H1 (cell line): ENCODE results near the gene MAGI1.

ENCODE experiments used
- ATF3 ChIP-seq: IDR thresholded peaks from 2 replicates; pipeline ENCODE4 v1.6.1; 2011; ENCODE audit warnings: low read depth, mild to moderate bottlenecking, low read length; ENCODE audit not compliant: insufficient read depth
- CHD1 ChIP-seq: IDR thresholded peaks from 2 replicates; pipeline ENCODE4 v1.6.1; 2012; ENCODE audit warnings: low read depth, low read length, improper control_type of control experiment
- CHD2 ChIP-seq: IDR thresholded peaks from 2 replicates; pipeline ENCODE4 v1.6.1; 2012; ENCODE audit warnings: low read length, improper control_type of control experiment
- EP300 ChIP-seq, 2 experiments: IDR thresholded peaks; 1 replicate in 1 of 2; 2 replicates in 1 of 2; pipeline ENCODE4 v1.6.1; 2011 to 2012; ENCODE audit warnings: low read depth in 2 of 2, low read length in 2 of 2, mild to moderate bottlenecking in 2 of 2, borderline replicate concordance in 1 of 2, inconsistent platforms in 1 of 2, moderate library complexity in 1 of 2
- EZH2 ChIP-seq: fragments of 200-600 bp; sonication (generic); IDR thresholded peaks from 2 replicates; pipeline ENCODE4 v1.7.1; 2012; ENCODE audit warnings: low read depth, mild to moderate bottlenecking, moderate library complexity, low read length, inconsistent platforms; ENCODE audit not compliant: severe bottlenecking
- KDM1A ChIP-seq: fragments of 200-600, 300-600 bp; sonication (generic); IDR thresholded peaks from 2 replicates; pipeline ENCODE4 v1.7.1; 2016; ENCODE audit warnings: mild to moderate bottlenecking, low read length, borderline replicate concordance
- POLR2A ChIP-seq, 2 experiments: IDR thresholded peaks; 1 replicate in 1 of 2; 2 replicates in 1 of 2; pipeline ENCODE4 v1.6.1; 2011; ENCODE audit warnings: low read depth in 2 of 2, low read length in 2 of 2, mild to moderate bottlenecking in 2 of 2; ENCODE audit errors: control extremely low read depth in 1 of 2
- RFX5 ChIP-seq: IDR thresholded peaks from 2 replicates; pipeline ENCODE4 v1.6.1; 2011; ENCODE audit warnings: low read depth, low read length, improper control_type of control experiment, borderline replicate concordance
- RXRA ChIP-seq: IDR thresholded peaks from 2 replicates; pipeline ENCODE4 v1.6.1; 2011; ENCODE audit warnings: low read depth, mild to moderate bottlenecking, low read length, moderate library complexity; ENCODE audit not compliant: insufficient read depth
- USF2 ChIP-seq: IDR thresholded peaks from 2 replicates; pipeline ENCODE4 v1.6.1; 2011; ENCODE audit warnings: low read length, improper control_type of control experiment
- TF ChIP-seq, protein P1 (sequence below), 3 experiments: IDR thresholded peaks; 1 replicate in 2 of 3; 2 replicates in 1 of 3; pipeline versions ENCODE4 v1.5.1 to v1.6.1; 2011; ENCODE audit warnings: low read length in 3 of 3, mild to moderate bottlenecking in 3 of 3, inconsistent platforms in 2 of 3, low read depth in 1 of 3, moderate library complexity in 1 of 3; ENCODE audit not compliant: insufficient read depth in 1 of 3; ENCODE audit errors: control extremely low read depth in 1 of 3
- TF ChIP-seq, protein P2 (sequence below): fragments of 300-600 bp; sonication (generic); IDR thresholded peaks from 2 replicates; pipeline ENCODE4 v1.7.1; 2012; ENCODE audit warnings: low read length, moderate library complexity, mild to moderate bottlenecking, inconsistent platforms; ENCODE audit not compliant: insufficient replicate concordance

DNA sequence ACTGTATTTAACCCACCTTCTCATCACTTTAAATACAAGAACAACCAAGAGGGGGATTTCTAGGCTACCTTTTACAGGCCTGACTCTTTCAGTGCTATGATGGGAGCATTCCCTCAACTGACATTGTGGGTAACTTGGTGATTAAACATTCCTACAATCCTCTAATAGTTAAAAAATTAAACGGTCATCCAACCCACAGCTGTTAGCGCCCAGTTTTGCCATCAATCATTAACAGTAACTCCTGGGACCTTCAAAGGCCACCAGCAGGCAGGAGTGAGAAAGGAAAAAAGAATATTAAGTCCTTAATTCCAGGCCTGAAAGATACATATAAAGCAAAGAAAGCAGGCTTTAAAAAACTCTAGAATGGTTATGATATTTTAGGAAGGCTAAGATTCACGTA, 512.1 kb downstream of the MAGI1 start:
- TF ChIP-seq EZH2 (no peak), KDM1A (no peak), RFX5 (no peak), CHD2 (no peak), ATF3 (no peak), POLR2A (IDR thresholded peaks at IDR 0.05; ENCODE audit: control extremely low read depth in 1 of 2, low read depth in 2 of 2, low read length in 2 of 2) (no peak), EP300 (IDR thresholded peaks at IDR 0.05; ENCODE audit: borderline replicate concordance in 1 of 2, low read depth in 2 of 2, low read length in 2 of 2) (no peak), RXRA (no peak), USF2 (no peak), CHD1 (no peak)
- TF ChIP-seq, protein P1, sequence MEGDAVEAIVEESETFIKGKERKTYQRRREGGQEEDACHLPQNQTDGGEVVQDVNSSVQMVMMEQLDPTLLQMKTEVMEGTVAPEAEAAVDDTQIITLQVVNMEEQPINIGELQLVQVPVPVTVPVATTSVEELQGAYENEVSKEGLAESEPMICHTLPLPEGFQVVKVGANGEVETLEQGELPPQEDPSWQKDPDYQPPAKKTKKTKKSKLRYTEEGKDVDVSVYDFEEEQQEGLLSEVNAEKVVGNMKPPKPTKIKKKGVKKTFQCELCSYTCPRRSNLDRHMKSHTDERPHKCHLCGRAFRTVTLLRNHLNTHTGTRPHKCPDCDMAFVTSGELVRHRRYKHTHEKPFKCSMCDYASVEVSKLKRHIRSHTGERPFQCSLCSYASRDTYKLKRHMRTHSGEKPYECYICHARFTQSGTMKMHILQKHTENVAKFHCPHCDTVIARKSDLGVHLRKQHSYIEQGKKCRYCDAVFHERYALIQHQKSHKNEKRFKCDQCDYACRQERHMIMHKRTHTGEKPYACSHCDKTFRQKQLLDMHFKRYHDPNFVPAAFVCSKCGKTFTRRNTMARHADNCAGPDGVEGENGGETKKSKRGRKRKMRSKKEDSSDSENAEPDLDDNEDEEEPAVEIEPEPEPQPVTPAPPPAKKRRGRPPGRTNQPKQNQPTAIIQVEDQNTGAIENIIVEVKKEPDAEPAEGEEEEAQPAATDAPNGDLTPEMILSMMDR (IDR thresholded peaks at IDR 0.05; ENCODE audit: control extremely low read depth in 1 of 3, insufficient read depth in 1 of 3, low read depth in 1 of 3, low read length in 3 of 3) = no peak
- TF ChIP-seq, protein P2, sequence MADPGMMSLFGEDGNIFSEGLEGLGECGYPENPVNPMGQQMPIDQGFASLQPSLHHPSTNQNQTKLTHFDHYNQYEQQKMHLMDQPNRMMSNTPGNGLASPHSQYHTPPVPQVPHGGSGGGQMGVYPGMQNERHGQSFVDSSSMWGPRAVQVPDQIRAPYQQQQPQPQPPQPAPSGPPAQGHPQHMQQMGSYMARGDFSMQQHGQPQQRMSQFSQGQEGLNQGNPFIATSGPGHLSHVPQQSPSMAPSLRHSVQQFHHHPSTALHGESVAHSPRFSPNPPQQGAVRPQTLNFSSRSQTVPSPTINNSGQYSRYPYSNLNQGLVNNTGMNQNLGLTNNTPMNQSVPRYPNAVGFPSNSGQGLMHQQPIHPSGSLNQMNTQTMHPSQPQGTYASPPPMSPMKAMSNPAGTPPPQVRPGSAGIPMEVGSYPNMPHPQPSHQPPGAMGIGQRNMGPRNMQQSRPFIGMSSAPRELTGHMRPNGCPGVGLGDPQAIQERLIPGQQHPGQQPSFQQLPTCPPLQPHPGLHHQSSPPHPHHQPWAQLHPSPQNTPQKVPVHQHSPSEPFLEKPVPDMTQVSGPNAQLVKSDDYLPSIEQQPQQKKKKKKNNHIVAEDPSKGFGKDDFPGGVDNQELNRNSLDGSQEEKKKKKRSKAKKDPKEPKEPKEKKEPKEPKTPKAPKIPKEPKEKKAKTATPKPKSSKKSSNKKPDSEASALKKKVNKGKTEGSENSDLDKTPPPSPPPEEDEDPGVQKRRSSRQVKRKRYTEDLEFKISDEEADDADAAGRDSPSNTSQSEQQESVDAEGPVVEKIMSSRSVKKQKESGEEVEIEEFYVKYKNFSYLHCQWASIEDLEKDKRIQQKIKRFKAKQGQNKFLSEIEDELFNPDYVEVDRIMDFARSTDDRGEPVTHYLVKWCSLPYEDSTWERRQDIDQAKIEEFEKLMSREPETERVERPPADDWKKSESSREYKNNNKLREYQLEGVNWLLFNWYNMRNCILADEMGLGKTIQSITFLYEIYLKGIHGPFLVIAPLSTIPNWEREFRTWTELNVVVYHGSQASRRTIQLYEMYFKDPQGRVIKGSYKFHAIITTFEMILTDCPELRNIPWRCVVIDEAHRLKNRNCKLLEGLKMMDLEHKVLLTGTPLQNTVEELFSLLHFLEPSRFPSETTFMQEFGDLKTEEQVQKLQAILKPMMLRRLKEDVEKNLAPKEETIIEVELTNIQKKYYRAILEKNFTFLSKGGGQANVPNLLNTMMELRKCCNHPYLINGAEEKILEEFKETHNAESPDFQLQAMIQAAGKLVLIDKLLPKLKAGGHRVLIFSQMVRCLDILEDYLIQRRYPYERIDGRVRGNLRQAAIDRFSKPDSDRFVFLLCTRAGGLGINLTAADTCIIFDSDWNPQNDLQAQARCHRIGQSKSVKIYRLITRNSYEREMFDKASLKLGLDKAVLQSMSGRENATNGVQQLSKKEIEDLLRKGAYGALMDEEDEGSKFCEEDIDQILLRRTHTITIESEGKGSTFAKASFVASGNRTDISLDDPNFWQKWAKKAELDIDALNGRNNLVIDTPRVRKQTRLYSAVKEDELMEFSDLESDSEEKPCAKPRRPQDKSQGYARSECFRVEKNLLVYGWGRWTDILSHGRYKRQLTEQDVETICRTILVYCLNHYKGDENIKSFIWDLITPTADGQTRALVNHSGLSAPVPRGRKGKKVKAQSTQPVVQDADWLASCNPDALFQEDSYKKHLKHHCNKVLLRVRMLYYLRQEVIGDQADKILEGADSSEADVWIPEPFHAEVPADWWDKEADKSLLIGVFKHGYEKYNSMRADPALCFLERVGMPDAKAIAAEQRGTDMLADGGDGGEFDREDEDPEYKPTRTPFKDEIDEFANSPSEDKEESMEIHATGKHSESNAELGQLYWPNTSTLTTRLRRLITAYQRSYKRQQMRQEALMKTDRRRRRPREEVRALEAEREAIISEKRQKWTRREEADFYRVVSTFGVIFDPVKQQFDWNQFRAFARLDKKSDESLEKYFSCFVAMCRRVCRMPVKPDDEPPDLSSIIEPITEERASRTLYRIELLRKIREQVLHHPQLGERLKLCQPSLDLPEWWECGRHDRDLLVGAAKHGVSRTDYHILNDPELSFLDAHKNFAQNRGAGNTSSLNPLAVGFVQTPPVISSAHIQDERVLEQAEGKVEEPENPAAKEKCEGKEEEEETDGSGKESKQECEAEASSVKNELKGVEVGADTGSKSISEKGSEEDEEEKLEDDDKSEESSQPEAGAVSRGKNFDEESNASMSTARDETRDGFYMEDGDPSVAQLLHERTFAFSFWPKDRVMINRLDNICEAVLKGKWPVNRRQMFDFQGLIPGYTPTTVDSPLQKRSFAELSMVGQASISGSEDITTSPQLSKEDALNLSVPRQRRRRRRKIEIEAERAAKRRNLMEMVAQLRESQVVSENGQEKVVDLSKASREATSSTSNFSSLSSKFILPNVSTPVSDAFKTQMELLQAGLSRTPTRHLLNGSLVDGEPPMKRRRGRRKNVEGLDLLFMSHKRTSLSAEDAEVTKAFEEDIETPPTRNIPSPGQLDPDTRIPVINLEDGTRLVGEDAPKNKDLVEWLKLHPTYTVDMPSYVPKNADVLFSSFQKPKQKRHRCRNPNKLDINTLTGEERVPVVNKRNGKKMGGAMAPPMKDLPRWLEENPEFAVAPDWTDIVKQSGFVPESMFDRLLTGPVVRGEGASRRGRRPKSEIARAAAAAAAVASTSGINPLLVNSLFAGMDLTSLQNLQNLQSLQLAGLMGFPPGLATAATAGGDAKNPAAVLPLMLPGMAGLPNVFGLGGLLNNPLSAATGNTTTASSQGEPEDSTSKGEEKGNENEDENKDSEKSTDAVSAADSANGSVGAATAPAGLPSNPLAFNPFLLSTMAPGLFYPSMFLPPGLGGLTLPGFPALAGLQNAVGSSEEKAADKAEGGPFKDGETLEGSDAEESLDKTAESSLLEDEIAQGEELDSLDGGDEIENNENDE = no peak
